ENCODE results near the gene GPHA2. TPM values are rescaled to one million over a fixed set of nuclear protein-coding genes. Genes with fewer than 3 reads are reported as not detected.

The GPHA2 gene
- polyA plus RNA-seq, 1 donor from 2014 or later = not detected

GRCh38 chr11:64905516-64906313 is 30.0 kb downstream of the GPHA2 start:
- no peaks in the 10 kb centered on the region for H3K27me3 ChIP-seq (ENCODE audit: insufficient read depth, low read depth, low read length)
- no peak overlapping the region for H3K4me3 ChIP-seq (ENCODE audit: low read length)

More at GRCh38 chr11:64905516-64906313, 30.0 kb downstream of the GPHA2 start:
- H3K9ac ChIP-seq (ENCODE audit: low read length) = no peak overlapping the region
- H3K9me3 ChIP-seq (ENCODE audit: low read length) = no peaks in the 10 kb centered on the region
- no peaks in the 10 kb centered on the region for H3K9me2 ChIP-seq (ENCODE audit: insufficient read depth, low read length)
- no peaks in the 10 kb centered on the region for H3K79me2 ChIP-seq (replicated peaks; ENCODE audit: insufficient read depth, low read length)
- H4K20me1 ChIP-seq (ENCODE audit: insufficient read depth) = no peaks in the 10 kb centered on the region
- H3K36me3 ChIP-seq (ENCODE audit: insufficient read depth, low read length) = no peaks in the 10 kb centered on the region
- H3K4me2 ChIP-seq (ENCODE audit: low read length) = no peak overlapping the region
- no peaks in the 10 kb centered on the region for H3F3A ChIP-seq (ENCODE audit: insufficient read depth, low read length, poor library complexity, severe bottlenecking)
- TF ChIP-seq EP300 (conservative IDR thresholded peaks at IDR 0.05; ENCODE audit: poor library complexity, severe bottlenecking) (no peak), TAF1 (IDR thresholded peaks at IDR 0.05; ENCODE audit: low read depth) (no peak), RAD21 (conservative IDR thresholded peaks at IDR 0.05) (no peak), CTCF (IDR thresholded peaks at IDR 0.05; ENCODE audit: poor library complexity, severe bottlenecking) (no peak), MXI1 (conservative IDR thresholded peaks at IDR 0.05; ENCODE audit: poor library complexity, severe bottlenecking) (no peak), SMC3 (conservative IDR thresholded peaks at IDR 0.05; ENCODE audit: poor library complexity) (no peak), EZH2 (IDR thresholded peaks at IDR 0.05; ENCODE audit: borderline replicate concordance, insufficient read depth, low read length, poor library complexity, severe bottlenecking) (no peak), POLR2AphosphoS5 (IDR thresholded peaks at IDR 0.05) (no peak), REST (IDR thresholded peaks at IDR 0.05; ENCODE audit: borderline replicate concordance) (no peak)
- no peak overlapping the region for H3K27ac ChIP-seq (ENCODE audit: low read length)
- H2AFZ ChIP-seq (ENCODE audit: low read depth, low read length) = no peak overlapping the region
